ENCODE data around the gene SCYGR4. TPM values are rescaled to one million over a fixed set of nuclear protein-coding genes. Genes with fewer than 3 reads are reported as not detected.

Gene SCYGR4
- total and polyA plus RNA-seq, 10 of the 15 experiments (the other 5 are each of a cell fraction or from before 2014, with no cell fraction given): 0.11 TPM; not detected in 9

DNA sequence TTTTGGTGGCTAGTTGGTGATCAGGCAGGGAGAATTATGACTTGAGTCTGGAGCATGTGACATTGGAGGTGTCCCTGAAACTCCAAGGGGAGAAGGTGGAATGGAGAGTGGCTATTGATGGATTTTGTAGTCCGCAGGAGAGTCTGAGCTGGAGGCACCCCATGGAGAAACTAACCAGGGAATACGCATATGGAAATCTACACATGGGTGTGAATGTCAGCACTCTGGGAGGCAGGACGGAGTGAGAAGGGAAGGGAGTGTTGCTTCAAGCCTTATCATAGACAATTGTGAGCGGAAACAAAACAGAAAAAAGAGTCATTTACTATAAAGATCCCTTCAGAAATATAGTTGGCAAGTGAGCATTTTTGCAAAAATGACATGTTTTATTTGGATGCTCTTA lies 667 bp upstream of the SCYGR4 start (continued):
- TF ChIP-seq IRF5 (IDR thresholded peaks at IDR 0.05; ENCODE audit: borderline replicate concordance): no peak

- Histone ChIP-seq H2AFZ (ENCODE audit: control insufficient read depth, low read depth, low read length) (no peak overlapping the region), H3K9ac (ENCODE audit: control insufficient read depth, insufficient read depth, low read length) (no peak overlapping the region), H3K36me3 (ENCODE audit: control insufficient read depth in 2 of 2, insufficient read depth in 2 of 2, low read length in 1 of 2) (no peaks in the 10 kb centered on the region), H3K27ac (ENCODE audit: control insufficient read depth, insufficient read depth) (no peak overlapping the region), H3K4me3 (no peak overlapping the region), H3K27me3 (replicated peaks in 1 of 2; ENCODE audit: control insufficient read depth in 2 of 2, insufficient read depth in 2 of 2, low read length in 1 of 2) (no peaks in the 10 kb centered on the region), H3K9me3 (replicated peaks; ENCODE audit: control insufficient read depth, insufficient read depth, low read length) (no peaks in the 10 kb centered on the region), H3K4me2 (ENCODE audit: control insufficient read depth, insufficient read depth) (no peak overlapping the region), H3K4me1 (ENCODE audit: control insufficient read depth, insufficient read depth, low read length) (peaks cover 5% of the 10 kb centered on the region; the same call in 1 of the 2 replicates), H4K20me1 (ENCODE audit: control insufficient read depth, insufficient read depth) (no peaks in the 10 kb centered on the region), H3K79me2 (ENCODE audit: control insufficient read depth, insufficient read depth, low read length) (no peaks in the 10 kb centered on the region)
- ATAC-seq: no peak
- ChIA-PET POLR2A (no interaction called here), CTCF (interaction anchor here (0.6 kb wide), 1 partner anchor 217 kb away, joined by 3 read pairs; no protein-coding TSS in a partner anchor), RAD21 (ENCODE audit: unreplicated experiment) (interaction anchor here (1.0 kb wide), 1 partner anchor 149 kb away, joined by 3 read pairs; no protein-coding TSS in a partner anchor), SMC1A (ENCODE audit: uncharacterized antibody, unreplicated experiment) (interaction anchor here (0.6 kb wide), 1 partner anchor 13 kb away, joined by 3 read pairs; no protein-coding TSS in a partner anchor)
- in situ Hi-C loops (cut with MboI) (no loop called here), intact Hi-C loops (cut with micrococcal nuclease; ENCODE audit: unreplicated experiment) (no loop called here)
- no peak for DNase-seq (ENCODE audit: low read depth, low spot score)
- BruUV-seq (replicated peaks): no TSS peak
- FAIRE-seq: no peak
- TF ChIP-seq MTA3 (IDR thresholded peaks at IDR 0.05; ENCODE audit: borderline replicate concordance, low read length): no peak
- TF ChIP-seq KAT2A (conservative IDR thresholded peaks at IDR 0.05; ENCODE audit: control insufficient read depth, low read depth, low read length): no peak
- TF ChIP-seq EGR1 (IDR thresholded peaks at IDR 0.05; ENCODE audit: borderline replicate concordance in 1 of 2, low read depth in 2 of 2, low read length in 2 of 2): no peak
- no peak for TF ChIP-seq WRNIP1 (IDR thresholded peaks at IDR 0.05; ENCODE audit: borderline replicate concordance, low read depth, low read length)
- TF ChIP-seq NBN (IDR thresholded peaks at IDR 0.05): no peak
- TF ChIP-seq, protein P1, sequence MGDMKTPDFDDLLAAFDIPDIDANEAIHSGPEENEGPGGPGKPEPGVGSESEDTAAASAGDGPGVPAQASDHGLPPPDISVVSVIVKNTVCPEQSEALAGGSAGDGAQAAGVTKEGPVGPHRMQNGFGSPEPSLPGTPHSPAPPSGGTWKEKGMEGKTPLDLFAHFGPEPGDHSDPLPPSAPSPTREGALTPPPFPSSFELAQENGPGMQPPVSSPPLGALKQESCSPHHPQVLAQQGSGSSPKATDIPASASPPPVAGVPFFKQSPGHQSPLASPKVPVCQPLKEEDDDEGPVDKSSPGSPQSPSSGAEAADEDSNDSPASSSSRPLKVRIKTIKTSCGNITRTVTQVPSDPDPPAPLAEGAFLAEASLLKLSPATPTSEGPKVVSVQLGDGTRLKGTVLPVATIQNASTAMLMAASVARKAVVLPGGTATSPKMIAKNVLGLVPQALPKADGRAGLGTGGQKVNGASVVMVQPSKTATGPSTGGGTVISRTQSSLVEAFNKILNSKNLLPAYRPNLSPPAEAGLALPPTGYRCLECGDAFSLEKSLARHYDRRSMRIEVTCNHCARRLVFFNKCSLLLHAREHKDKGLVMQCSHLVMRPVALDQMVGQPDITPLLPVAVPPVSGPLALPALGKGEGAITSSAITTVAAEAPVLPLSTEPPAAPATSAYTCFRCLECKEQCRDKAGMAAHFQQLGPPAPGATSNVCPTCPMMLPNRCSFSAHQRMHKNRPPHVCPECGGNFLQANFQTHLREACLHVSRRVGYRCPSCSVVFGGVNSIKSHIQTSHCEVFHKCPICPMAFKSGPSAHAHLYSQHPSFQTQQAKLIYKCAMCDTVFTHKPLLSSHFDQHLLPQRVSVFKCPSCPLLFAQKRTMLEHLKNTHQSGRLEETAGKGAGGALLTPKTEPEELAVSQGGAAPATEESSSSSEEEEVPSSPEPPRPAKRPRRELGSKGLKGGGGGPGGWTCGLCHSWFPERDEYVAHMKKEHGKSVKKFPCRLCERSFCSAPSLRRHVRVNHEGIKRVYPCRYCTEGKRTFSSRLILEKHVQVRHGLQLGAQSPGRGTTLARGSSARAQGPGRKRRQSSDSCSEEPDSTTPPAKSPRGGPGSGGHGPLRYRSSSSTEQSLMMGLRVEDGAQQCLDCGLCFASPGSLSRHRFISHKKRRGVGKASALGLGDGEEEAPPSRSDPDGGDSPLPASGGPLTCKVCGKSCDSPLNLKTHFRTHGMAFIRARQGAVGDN (IDR thresholded peaks at IDR 0.05): no peak
- TF ChIP-seq E4F1 (IDR thresholded peaks at IDR 0.05; ENCODE audit: borderline replicate concordance, partially characterized antibody): no peak
- TF ChIP-seq BHLHE40 (IDR thresholded peaks at IDR 0.05; ENCODE audit: borderline replicate concordance in 1 of 2, low read depth in 2 of 2, low read length in 1 of 2): no peak
- no peak for TF ChIP-seq BACH1 (IDR thresholded peaks at IDR 0.05; ENCODE audit: borderline replicate concordance)
- TF ChIP-seq USF2 (IDR thresholded peaks at IDR 0.05; ENCODE audit: borderline replicate concordance, low read depth, low read length): no peak
These were observed 5.9 kb downstream of the SCYGR4 start for GRCh38 chr2:227623226-227623625.

Data from GM12878 (cell line).